Omental fat pad (tissue), 4 donors: ENCODE data around the gene SDK2. TPM values are rescaled to one million over a fixed set of nuclear protein-coding genes. Genes with fewer than 3 reads are reported as not detected.

ENCODE experiments used
- ATAC-seq: fragments of 150-250 bp; one replicate; pipeline ENCODE4 v1.9.1; 2016; ENCODE audit warnings: mild to moderate bottlenecking, moderate library complexity; ENCODE audit not compliant: low FRiP score
- DNase-seq: peaks from one replicate; pipeline ENCODE4 v3.0.0-alpha.2; 2019; ENCODE audit warnings: low spot score
- total RNA-seq, 4 donors: library from RNA; depleted of rRNA; stranded (reverse); fragments of >200 nt; gene quantifications; one replicate each; pipeline ENCODE4 v1.1.0, GENCODE V29; 2016
- TF ChIP-seq, protein P1 (sequence below), 3 donors: fragments of 450-650 bp; IDR thresholded peaks; one replicate each; pipeline ENCODE4 v1.5.1; 2016 to 2017; ENCODE audit warnings: antibody characterized with exemption in 3 of 3, mild to moderate bottlenecking in 3 of 3, moderate library complexity in 2 of 3

The SDK2 gene
- total RNA-seq, 4 donors from 2014 or later, result 0.46 to 1.4 (median 0.64) TPM

DNA sequence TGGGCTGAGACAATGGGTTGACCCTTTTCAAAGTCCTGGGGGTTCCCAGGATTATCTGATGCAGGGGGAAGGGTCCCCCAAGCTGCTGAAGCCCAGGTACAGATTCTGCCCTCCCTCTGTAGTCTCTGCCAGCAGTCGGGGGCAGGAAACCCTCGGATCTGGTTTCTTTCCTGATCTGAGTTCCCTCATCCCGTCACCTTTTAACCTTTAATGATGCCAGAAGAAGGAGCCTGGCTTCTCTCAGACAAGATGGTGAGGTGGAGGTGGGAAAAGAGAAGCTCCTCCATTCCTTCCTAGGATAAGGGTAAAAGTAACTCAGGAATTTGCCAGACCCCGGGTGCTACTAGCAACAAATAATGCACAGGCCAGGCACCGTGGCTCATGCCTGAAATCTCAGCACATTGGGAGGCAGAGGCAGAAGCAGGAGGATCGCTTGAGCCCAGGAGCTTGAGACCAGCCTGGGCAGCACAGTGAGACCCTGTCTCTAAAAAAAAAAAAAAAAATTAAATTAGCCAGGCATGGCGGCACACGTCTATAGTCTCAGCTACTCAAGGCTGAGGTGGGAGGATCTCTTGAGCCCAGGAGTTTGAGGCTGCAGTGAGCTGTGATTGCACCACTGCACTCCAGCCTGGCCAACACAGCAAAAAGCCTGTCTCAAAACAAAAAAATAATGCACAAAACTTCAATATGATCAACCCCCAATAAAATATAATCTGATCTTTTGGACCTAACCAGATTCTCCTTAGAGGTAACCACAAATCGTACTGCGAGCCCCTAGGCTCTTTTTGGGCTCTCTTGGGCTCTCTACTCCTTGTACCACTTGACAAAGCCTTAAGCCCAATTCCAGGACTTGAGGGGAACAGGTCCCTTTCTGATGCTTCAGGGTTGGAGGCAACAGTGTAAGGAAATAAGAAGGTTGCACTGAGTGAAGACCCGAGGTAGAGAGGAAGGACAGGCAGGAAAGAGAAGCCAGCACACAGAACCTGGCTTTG is 338.1 kb downstream of the SDK2 start:
- TF ChIP-seq, protein P1, sequence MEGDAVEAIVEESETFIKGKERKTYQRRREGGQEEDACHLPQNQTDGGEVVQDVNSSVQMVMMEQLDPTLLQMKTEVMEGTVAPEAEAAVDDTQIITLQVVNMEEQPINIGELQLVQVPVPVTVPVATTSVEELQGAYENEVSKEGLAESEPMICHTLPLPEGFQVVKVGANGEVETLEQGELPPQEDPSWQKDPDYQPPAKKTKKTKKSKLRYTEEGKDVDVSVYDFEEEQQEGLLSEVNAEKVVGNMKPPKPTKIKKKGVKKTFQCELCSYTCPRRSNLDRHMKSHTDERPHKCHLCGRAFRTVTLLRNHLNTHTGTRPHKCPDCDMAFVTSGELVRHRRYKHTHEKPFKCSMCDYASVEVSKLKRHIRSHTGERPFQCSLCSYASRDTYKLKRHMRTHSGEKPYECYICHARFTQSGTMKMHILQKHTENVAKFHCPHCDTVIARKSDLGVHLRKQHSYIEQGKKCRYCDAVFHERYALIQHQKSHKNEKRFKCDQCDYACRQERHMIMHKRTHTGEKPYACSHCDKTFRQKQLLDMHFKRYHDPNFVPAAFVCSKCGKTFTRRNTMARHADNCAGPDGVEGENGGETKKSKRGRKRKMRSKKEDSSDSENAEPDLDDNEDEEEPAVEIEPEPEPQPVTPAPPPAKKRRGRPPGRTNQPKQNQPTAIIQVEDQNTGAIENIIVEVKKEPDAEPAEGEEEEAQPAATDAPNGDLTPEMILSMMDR (IDR thresholded peaks at IDR 0.05), result no peak
- DNase-seq (no peak), ATAC-seq (no peak)

DNA sequence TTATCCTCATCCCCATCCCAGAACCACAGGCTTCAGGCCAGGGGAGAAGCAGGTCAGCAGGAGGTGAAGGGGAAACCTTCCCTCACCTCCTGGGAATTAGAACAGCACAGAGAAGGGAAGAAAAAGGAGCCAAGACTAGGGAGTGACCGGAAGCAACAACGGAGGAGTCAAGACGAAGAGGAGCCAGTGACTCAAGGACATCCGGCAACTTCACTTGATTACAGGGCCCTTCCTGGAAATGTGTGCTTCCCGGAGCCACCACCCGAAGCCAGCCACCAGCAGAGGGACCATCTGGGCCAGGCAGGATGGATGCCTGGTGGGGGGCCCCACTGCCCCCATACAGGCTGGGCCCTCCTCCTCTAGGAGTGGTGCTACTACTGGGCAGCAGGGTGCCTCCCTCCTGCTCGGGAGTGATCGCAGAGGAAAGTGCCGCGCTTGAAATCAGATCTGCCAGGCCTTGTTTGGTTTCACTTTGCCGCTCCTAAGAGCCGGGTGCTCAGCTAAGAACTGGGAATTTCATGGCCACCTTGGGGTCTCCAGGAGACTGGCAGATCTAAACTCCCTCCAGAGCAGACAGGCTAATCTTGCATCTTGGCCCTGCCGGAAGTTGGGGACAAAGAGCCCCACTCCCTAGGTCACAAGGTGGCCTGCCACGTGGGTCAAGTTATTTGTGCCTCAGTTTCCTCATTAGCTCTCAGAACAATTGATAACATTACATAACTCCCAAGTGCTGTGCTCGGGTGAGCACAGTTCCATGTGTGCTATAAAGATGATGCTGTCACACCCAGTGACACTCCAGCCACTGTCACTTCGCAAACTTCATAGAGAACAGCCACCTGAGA is 339.1 kb downstream of the SDK2 start:
- DNase-seq (no peak), ATAC-seq (peak; percentile 69)
- TF ChIP-seq, protein P1 (IDR thresholded peaks at IDR 0.05), result no peak

- TF ChIP-seq, protein P1 (IDR thresholded peaks at IDR 0.05), result no peak
- DNase-seq, result no peak
- no peak for ATAC-seq
These were observed 339.8 kb downstream of the SDK2 start for GRCh38 chr17:73304438-73304837.

DNA sequence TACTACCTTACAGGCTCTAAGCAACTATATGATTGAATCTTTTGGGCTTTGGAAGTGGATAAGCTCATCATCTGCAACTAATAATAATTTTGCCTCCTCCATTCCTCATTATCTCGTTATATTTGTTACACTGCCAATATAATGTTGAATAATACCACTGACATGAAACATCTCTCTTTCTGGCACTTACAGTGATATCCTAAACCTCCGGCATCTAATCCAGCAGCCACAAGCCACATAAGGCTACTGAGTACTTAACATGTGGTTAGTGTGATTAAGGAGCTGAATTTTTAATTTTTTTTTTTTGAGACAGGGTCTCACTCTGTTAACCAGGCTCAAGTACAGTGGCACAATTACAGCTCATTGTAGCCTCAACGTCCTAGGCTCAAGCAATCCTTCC is 342.1 kb downstream of the SDK2 start:
- DNase-seq, result no peak
- TF ChIP-seq, protein P1 (IDR thresholded peaks at IDR 0.05), result no peak
- no peak for ATAC-seq

- DNase-seq (no peak), ATAC-seq (no peak)
- TF ChIP-seq, protein P1 (IDR thresholded peaks at IDR 0.05), result no peak
These were observed 342.9 kb downstream of the SDK2 start for GRCh38 chr17:73301369-73301768.

GRCh38 chr17:73300392-73300791 is 343.9 kb downstream of the SDK2 start:
- DNase-seq (no peak), ATAC-seq (no peak)
- TF ChIP-seq, protein P1 (IDR thresholded peaks at IDR 0.05), result no peak
